Measurements from ENCODE around the gene DOCK4.

The DOCK4 gene

GRCh38 chr7:111864291-111864976 lies 341.8 kb downstream of the DOCK4 start:
- Histone ChIP-seq H3K4me1 (ENCODE audit: insufficient read depth, low read length, poor library complexity, severe bottlenecking) (peaks cover 5% of the 10 kb centered on the region), H3K27me3 (ENCODE audit: insufficient read depth, low read length, poor library complexity, severe bottlenecking) (no peaks in the 10 kb centered on the region), H4K20me1 (ENCODE audit: insufficient read depth, low read length, poor library complexity, severe bottlenecking) (no peaks in the 10 kb centered on the region), H3F3A (ENCODE audit: low read depth) (no peaks in the 10 kb centered on the region), H3K9me2 (replicated peaks; ENCODE audit: low read depth, low read length) (no peaks in the 10 kb centered on the region), H3K79me2 (ENCODE audit: insufficient read depth, low read length) (no peaks in the 10 kb centered on the region), H3K4me3 (ENCODE audit: low read length, poor library complexity, severe bottlenecking) (no peak overlapping the region), H3K9me3 (ENCODE audit: insufficient read depth, low read depth, low read length) (no peaks in the 10 kb centered on the region), H3K9ac (ENCODE audit: low read depth, low read length, poor library complexity, severe bottlenecking) (no peak overlapping the region), H2AFZ (ENCODE audit: low read length) (no peak overlapping the region), H3K36me3 (ENCODE audit: insufficient read depth, low read length) (no peaks in the 10 kb centered on the region), H3K4me2 (ENCODE audit: low read depth, low read length, poor library complexity, severe bottlenecking) (no peak overlapping the region)
- TF ChIP-seq, protein P1, sequence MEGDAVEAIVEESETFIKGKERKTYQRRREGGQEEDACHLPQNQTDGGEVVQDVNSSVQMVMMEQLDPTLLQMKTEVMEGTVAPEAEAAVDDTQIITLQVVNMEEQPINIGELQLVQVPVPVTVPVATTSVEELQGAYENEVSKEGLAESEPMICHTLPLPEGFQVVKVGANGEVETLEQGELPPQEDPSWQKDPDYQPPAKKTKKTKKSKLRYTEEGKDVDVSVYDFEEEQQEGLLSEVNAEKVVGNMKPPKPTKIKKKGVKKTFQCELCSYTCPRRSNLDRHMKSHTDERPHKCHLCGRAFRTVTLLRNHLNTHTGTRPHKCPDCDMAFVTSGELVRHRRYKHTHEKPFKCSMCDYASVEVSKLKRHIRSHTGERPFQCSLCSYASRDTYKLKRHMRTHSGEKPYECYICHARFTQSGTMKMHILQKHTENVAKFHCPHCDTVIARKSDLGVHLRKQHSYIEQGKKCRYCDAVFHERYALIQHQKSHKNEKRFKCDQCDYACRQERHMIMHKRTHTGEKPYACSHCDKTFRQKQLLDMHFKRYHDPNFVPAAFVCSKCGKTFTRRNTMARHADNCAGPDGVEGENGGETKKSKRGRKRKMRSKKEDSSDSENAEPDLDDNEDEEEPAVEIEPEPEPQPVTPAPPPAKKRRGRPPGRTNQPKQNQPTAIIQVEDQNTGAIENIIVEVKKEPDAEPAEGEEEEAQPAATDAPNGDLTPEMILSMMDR (conservative IDR thresholded peaks at IDR 0.05; ENCODE audit: low read length) = no peak
- TF ChIP-seq EZH2phosphoT487 (IDR thresholded peaks at IDR 0.05; ENCODE audit: borderline replicate concordance) = no peak

GRCh38 chr7:111863269-111863668 lies 342.9 kb downstream of the DOCK4 start:
- Histone ChIP-seq H3K9me3 (ENCODE audit: insufficient read depth, low read depth, low read length) (no peaks in the 10 kb centered on the region), H2AFZ (ENCODE audit: low read length) (no peak overlapping the region), H3K79me2 (ENCODE audit: insufficient read depth, low read length) (no peaks in the 10 kb centered on the region), H3K4me2 (ENCODE audit: low read depth, low read length, poor library complexity, severe bottlenecking) (no peak overlapping the region), H4K20me1 (ENCODE audit: insufficient read depth, low read length, poor library complexity, severe bottlenecking) (no peaks in the 10 kb centered on the region), H3F3A (ENCODE audit: low read depth) (no peaks in the 10 kb centered on the region), H3K4me1 (ENCODE audit: insufficient read depth, low read length, poor library complexity, severe bottlenecking) (peaks cover 5% of the 10 kb centered on the region), H3K27me3 (ENCODE audit: insufficient read depth, low read length, poor library complexity, severe bottlenecking) (no peaks in the 10 kb centered on the region), H3K4me3 (ENCODE audit: low read length, poor library complexity, severe bottlenecking) (no peak overlapping the region), H3K9ac (ENCODE audit: low read depth, low read length, poor library complexity, severe bottlenecking) (no peak overlapping the region), H3K36me3 (ENCODE audit: insufficient read depth, low read length) (no peaks in the 10 kb centered on the region), H3K9me2 (replicated peaks; ENCODE audit: low read depth, low read length) (no peaks in the 10 kb centered on the region)
- TF ChIP-seq, protein P1 (conservative IDR thresholded peaks at IDR 0.05; ENCODE audit: low read length) = no peak
- no peak for TF ChIP-seq EZH2phosphoT487 (IDR thresholded peaks at IDR 0.05; ENCODE audit: borderline replicate concordance)

GRCh38 chr7:111860248-111860647 lies 346.0 kb downstream of the DOCK4 start:
- Histone ChIP-seq H3K9me2 (replicated peaks; ENCODE audit: low read depth, low read length) (no peaks in the 10 kb centered on the region), H3F3A (ENCODE audit: low read depth) (no peaks in the 10 kb centered on the region), H3K4me2 (ENCODE audit: low read depth, low read length, poor library complexity, severe bottlenecking) (no peak overlapping the region), H4K20me1 (ENCODE audit: insufficient read depth, low read length, poor library complexity, severe bottlenecking) (no peaks in the 10 kb centered on the region), H3K9me3 (ENCODE audit: insufficient read depth, low read depth, low read length) (no peaks in the 10 kb centered on the region), H3K27me3 (ENCODE audit: insufficient read depth, low read length, poor library complexity, severe bottlenecking) (no peaks in the 10 kb centered on the region), H3K36me3 (ENCODE audit: insufficient read depth, low read length) (no peaks in the 10 kb centered on the region), H3K9ac (ENCODE audit: low read depth, low read length, poor library complexity, severe bottlenecking) (no peak overlapping the region), H3K79me2 (ENCODE audit: insufficient read depth, low read length) (no peaks in the 10 kb centered on the region), H3K4me3 (ENCODE audit: low read length, poor library complexity, severe bottlenecking) (no peak overlapping the region), H2AFZ (ENCODE audit: low read length) (no peak overlapping the region), H3K4me1 (ENCODE audit: insufficient read depth, low read length, poor library complexity, severe bottlenecking) (peaks cover 5% of the 10 kb centered on the region)
- TF ChIP-seq EZH2phosphoT487 (IDR thresholded peaks at IDR 0.05; ENCODE audit: borderline replicate concordance) = no peak
- TF ChIP-seq, protein P1 (conservative IDR thresholded peaks at IDR 0.05; ENCODE audit: low read length) = no peak
